ENCODE measurements around the gene COL3A1.

GRCh38 chr2:188997263-188997662, 23.1 kb downstream of the COL3A1 start:
- TF ChIP-seq EZH2 (IDR thresholded peaks at IDR 0.05; ENCODE audit: borderline replicate concordance, low read depth, low read length, severe bottlenecking) (no peak), CTCF (IDR thresholded peaks at IDR 0.05; ENCODE audit: borderline replicate concordance, extremely low read depth, low read length, poor library complexity, severe bottlenecking) (no peak)

Data from DND-41 (cell line).